RCC 7860 (cell line): ENCODE measurements around the gene CENPQ.

ENCODE experiments used
- DNase-seq: peaks from one replicate; pipeline ENCODE4 v3.0.0-alpha.2; 2015; ENCODE audit warnings: low spot score
- FAIRE-seq: peaks from 2 replicates; lab custom pipeline; 2012; peaks lifted over from hg19 to GRCh38; lab: Jason Lieb, UNC

The CENPQ gene

DNA sequence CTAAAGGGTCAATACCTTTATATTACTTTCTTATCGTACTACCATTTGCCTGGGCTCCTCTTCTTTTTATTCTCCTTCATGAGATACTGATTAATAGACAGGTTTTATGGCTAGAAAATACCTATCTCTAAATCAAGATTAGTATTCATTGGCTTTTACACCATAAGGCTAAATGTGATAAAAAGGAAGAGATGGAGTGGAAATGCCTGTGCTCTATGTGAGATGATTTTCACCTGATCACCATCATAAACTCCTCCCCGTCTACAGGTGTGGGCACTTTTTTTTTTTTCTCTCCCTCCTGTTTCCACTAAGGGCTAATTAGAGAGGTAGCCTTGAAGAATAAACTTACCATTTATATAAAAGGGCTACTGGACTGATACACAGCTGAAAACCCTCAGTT, 36.5 kb downstream of the CENPQ start, which contains the start of gene GLYATL3:
Gene GLYATL3, plus strand, starts transcription at position 301 of the 400 bp plus-strand sequence. CDS start 12,068 bp downstream, outside the sequence.
- no peak for FAIRE-seq
- no peak for DNase-seq

DNA sequence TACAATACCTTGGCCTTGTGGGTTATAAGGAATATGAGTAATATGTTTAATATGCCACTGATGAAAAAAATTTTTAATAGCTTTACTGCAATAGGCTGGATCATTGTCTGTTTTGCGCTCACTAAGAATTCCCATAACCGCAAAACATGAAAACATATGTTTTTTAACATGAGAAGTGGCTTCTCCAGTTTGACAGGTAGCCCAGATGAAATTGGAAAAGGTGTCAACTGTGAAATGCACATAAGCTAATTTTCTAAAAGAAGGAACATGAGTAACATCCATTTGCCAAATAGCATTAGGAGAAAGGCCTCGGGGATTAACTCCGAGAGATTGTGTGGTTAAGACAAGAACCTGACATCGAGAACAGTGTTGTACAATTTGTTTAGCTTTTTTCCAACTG, 41.5 kb downstream of the CENPQ start:
- DNase-seq: no peak
- FAIRE-seq: no peak

DNA sequence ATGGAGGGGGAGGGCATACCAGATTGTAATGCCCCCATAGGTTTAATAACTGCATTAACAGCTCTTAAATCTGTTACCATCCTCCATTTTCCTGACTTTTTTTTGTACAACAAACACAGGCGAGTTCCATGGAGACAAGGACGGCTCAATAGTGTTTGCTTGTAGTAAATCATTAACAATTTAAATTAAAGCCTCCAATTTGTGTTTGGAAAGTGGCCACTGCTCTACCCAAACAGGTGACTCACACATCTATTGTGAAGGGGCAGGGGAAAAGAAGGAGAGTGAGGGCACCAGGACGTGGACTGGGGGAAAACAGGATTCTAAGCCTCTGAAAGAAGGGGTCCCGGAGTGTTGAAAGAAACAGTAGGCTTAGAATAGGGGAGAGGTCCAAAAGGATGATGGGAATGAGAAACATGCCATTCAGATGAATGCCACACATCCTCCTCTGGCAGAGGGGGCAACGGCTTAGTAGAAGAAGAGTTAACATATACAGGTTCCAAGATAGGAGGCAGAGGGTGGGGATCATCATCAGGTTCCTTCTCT, 43.5 kb downstream of the CENPQ start:
- FAIRE-seq (no peak), DNase-seq (no peak)

DNA sequence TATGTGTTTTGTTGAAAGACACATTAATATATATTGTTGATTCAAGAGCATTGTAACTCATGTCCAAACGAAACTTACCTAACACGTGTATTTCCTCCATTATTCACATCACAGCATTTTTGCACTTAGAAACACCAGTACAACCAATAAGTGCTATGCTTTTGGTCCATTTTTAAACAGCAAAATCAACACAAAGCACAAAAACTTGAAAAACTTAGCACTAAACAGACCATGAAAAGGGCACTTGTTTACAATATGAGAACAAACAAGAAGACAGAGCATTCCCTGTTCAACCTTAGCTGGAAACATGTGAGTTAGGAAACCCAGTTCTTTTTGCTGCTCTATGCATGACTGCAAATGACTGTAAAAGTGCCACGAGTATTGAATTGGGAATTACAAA, 46.2 kb downstream of the CENPQ start:
- DNase-seq: no peak
- FAIRE-seq: no peak

DNA sequence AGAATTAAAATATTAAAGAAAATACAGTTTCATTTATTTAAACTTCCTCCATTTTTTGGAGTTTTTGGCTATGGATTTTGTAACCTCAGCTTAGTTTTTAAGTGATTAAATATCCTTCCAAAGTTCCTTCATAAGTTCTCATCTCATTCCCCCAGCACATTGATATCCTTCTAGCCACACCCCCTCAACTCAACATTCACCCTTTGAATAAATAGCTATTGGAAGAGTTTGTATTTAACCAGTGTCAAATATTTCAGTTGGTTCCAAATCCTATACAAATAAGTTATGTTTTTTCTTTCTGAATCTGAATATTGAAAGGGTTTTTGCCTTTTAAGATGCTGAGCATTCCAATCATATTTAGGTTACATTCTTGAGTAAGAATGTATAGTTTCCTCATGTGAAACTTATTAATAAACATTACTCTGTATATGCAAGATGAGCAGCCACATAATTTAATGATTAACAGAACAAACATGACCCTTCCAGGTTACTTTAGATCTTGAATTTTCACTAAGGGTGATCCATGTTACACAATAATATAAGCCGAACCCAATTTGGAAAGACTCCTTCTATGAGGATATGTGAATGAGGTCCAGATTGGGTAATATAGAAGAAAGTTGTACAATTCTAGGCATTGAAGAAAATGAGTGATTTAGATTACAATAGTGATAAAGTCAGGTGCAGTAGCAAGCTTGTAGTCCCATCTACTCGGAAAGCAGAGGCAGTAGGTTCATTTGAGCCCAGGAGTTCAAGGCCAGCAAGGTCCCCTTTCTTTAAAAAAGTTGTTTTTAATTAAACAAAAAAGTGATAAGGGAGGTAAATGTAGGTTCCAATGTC, 50.2 kb downstream of the CENPQ start:
- FAIRE-seq (no peak), DNase-seq (no peak)

DNA sequence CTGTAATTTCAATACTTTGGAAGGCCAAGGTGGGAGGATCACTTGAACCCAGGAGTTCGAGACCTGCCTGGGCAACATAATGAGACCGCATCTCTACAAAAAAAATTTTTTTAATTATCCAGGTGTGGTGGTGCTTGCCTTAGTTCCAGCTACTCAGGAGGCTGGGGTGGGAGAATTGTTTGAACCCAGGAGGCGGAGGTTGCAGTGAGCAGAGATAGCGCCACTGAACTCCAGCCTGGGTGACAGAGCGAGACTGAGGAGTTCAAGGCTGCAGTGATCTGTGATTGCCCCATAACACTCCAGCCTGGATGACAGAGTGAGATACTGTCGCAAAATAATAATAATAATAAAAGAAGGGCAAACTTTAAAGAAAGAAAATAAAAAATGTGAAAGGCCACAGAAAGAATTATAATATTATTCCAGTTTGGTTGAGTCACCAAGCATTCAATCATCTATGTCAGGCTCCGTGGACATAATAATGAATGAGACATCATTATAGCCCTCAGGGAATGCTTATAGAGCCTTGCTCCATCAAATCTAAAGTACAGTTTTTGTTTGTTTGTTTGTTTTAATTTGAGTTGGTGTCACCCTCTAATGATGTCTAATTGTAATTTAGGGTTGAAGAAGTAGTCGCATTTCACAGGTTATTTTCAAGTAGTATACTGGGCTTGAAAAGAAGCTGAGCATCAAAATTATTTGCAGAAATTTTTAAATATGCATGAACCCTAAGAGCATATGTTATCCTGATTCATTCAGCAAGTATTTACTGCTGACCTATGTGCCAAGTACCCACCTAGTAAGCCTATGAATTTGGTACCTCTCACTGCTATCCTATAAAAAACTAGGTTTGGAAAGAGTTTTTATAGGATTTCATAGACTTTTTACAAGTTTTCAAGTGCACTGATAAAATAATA, 51.7 kb downstream of the CENPQ start:
- DNase-seq: no peak
- FAIRE-seq: no peak

DNA sequence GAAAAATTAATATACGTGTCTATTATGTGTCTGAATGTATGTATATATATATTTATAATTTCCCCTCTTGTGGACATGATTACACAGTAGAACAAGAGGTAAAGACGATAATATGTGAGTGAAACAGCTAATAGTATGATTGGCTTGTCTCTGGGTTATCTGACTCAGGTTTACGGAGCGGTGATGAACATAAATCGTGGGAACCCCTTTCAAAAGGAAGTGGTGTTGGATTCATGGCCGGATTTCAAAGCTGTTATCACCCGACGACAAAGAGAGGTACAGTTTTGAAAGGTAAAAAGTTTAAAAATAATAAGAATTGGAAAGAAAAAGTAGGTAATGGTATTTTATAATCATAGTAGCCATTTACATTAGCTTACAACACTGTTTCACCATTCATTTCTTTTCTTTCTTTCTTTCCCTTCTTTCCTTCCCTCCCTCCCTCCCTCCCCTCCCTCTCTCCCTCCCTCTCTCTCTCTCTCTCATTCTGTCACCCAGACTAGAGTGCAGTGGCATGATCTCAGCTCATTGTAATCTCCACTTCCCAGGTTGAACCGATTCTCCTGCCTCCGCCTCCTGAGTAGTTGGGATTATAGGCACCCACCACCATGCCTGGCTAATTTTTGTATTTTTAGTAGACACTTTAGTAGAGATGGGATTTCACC, 52.4 kb downstream of the CENPQ start:
- FAIRE-seq: no peak

DNA sequence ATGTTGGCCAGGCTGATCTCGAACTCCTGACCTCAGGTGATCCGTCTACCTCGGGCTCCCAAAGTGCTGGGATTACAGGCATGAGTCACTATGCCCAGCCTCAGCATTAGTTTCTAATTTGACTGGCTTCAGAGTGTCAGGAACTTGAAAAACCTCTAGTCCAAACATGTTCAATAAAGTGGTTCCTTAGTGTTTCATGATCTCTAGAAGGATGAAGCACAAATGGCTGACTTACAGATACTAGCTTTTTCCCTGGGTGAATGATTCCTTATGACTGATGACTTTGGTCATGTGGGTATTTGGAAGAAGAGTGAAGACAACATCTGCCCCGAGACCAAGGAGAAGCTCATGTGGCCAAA, 53.0 kb downstream of the CENPQ start:
- DNase-seq: no peak
- FAIRE-seq: no peak

More for the DNA sequence above, 52.4 kb downstream of the CENPQ start:
- no peak for DNase-seq

DNA sequence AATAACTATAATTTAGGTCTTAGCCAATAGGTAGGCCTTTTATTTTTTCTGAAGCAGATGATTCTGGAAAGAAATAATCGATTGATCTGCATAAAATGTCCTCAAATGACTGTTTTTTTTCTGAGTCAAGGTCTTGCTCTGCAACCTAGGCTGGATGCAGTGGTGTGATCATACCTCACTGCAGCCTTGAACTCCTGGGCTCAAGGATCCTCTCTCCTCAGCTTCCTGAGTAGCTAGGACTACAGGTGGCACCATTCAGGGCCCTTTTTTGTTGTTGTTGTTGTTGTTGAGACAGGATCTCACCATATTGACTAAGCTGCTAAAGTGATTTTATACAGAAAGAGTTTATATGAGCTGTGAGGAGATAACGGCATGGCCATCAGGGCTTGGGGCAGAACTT, 54.7 kb downstream of the CENPQ start:
- FAIRE-seq (no peak), DNase-seq (no peak)

DNA sequence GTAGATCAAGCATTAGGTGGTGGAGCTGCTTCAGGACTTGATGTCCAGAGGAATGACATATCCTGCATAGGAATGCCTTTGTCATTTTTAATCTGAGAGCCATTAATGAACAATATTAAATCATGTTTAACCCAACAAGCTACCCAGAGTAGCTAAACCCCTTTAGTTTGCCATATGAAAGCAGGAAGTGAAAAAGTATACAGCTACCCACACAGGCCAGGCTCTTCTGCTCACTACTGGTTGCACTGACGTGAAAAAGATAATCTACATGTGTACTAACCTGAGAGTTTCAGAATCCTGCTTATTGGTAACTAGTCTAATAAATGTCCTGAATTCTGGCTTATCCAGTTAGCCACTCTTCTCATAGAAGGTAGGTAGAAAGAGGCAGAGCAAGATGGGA, 56.5 kb downstream of the CENPQ start:
- DNase-seq (no peak), FAIRE-seq (no peak)

DNA sequence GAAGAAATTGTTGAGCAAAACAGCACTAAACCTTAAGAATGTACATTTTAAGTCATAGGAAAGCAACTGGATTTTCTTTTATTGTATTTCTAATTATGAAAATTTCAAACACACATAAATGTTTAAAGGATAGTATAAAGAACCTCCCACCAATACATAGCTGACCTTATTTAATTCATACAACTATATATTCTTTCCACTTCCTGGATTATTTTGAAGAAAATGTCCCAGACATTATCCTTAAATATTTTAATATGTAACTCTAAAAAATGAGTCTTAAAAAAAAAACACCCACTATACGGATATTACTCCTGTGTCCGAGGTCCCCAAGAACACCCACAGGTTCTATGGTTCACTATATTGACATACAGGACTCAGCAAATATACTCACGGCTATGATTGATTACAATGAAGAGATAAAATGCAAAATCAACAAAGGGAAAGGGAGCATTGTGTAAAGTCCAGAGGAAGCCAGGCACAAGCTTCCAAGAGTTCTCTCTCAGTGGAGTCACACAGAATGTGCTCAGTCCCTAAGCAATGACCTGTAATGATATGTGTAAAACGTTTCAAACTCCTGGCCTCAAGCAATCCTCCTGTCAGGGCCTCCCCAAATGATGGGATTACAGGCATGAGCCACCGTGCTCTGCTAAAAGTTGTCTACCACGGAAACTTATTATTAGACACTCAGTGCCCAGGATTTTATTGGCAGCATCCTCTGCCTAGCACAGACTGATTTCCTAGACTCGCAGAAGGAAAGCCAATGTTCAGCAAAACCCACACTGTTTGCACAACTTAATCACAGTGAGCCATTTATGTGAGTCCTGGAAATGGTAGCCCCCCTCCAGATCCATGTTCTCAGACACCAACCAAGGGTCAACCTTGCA, 59.8 kb downstream of the CENPQ start:
- DNase-seq (no peak), FAIRE-seq (no peak)

DNA sequence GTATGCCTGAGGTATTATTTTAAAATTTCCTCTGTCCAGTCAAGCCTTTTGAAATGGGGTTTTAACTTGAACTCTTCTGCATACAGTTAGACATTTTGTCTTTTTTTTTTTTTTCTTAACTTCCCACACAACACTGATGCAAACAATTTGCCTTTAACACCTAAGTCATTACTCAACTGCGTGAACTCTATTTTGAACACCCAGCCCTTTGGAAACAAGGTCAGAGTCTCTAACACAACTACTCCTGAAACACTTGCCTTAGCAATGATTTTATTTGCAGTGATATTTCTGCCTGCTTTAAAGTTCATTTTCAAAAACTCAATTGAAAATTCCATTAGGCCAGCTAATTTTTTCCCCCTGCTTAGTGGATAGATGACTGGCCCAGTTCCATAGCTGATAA, 60.7 kb downstream of the CENPQ start:
- DNase-seq (no peak), FAIRE-seq (no peak)

DNA sequence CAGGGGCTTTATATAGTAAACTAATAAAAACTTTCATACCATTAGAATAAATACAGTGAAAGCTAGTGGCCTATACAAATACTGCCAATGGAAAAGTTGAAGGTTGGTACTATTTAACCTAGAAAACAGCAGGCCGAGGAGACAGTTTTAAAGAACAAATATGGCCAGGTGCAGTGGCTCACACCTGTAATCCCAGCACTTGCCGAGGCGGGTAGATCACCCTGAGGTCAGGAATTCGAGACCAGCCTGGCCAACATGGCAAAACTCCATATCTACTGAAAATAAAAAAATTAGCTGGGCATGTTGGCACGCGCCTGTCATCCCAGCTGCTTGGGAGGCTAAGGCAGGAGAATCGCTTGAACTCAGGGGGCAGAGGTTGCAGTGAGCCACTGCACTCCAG, 61.4 kb downstream of the CENPQ start:
- DNase-seq: no peak

DNA sequence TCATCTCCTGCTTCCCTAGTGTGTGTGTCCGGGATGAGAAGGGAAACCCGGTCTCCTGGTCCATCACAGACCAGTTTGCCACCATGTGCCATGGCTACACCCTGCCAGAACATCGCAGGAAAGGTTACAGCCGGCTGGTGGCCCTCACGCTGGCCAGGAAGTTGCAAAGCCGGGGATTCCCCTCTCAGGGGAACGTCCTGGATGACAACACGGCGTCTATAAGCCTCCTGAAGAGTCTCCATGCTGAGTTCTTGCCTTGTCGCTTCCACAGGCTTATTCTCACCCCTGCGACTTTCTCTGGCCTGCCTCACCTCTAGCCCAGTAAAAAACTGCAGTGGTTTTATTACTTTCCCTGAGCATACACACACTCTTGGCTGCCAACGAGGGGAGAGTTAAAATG, 63.4 kb downstream of the CENPQ start:
- no peak for DNase-seq
- FAIRE-seq: no peak

More for the DNA sequence above, 61.4 kb downstream of the CENPQ start:
- no peak for FAIRE-seq

DNA sequence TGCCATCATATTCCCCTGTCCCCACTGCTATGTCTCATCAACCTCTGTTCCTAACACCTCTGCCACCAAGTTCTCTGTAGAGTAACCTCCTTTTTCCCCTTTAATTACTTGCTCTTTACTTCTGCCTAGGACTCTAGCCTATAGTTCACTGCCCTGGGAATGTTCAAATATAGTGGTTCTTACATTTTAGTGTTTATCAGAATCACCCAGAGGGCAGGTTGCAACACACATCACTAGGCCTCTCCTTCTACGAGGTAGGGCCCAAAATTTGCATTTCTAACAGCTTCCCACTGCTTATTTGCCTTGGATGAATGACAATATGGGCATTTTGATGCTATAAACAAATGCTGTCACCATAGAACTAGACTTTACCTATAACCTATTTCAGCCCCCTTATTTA, 64.2 kb downstream of the CENPQ start:
- DNase-seq: no peak
- no peak for FAIRE-seq

DNA sequence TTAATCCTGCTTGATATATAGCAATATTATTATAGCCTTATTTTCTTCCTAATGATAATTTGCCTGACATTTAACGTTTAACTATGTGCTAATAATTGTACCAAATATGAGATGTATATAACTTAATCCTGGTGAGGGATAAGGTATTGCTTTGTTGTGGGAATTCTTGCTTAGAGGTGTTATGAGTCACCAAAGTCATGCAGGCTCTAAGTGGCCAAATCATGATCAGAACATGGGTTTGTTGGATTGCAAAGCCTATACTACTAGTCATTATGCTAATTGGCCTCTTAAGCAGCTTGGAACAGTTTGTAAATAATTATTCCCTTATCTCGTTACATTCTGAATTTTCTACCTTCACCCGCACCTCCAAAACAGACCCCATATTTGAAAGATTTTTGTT, 65.4 kb downstream of the CENPQ start:
- FAIRE-seq (no peak), DNase-seq (no peak)

DNA sequence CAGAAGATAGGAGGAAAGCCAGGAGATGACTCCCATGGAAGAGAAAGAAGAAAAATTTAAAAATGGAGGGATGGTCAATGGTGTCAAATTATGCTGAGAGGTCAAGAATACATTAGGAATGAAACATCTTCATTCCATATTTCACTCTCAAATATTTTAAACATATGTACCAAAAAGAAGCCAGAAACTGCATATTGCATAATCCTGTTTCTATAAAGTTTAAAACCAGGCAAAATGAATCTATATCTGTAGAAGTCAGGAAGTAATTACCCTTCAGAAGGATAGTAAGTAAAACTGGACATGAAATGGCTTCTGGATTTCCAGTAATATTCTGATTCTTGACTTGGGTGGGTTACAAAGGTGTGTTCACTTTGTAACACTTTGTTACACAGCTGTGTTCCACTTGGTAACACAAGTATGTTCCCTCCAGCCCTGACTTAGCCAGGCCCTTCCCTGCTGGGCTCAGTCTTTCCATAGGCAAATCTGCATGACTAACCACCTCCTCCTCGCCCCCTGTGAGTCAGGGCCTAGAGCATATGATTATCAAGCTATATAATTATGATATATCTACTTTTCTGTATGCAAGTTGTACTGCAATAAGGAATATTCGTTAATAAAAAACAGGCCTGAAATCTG, 67.1 kb downstream of the CENPQ start:
- DNase-seq (no peak), FAIRE-seq (no peak)

DNA sequence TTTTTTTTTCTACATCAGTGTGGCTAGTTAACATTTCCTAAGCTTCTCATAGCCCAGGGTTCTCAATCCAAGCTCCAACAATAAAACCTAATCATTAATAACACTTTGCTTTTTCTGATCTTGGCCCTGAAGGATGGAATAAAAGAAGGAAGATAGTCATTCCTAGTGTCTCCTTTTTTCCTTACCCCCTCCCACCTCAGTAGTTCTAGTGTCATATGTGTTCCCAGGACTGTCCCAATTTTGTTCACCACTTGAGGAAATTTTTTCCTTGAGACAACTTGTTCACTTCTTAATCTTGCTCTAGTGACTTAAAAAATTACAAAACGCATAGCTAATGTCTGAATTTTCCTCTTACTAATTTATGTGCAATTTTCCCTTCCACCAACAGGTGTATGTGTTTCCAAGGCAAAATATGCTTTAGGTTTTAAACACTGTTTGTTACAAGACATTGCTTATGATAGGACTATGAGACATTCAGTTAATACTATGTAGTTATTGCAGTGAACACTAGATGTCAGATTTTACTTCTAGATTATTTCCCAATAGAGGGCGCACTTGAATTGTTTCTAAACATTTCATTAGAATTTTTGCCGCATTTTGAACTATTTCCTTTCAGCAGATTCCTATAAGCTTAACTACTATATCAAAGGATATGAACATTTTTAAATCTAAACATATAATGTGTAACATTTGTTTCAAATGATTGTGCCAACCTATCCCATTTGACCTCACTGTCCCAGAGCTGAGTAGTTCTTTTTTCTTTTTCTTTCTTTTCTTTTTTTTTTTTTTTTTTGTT, 68.8 kb downstream of the CENPQ start:
- peak; percentile 87 for FAIRE-seq
- DNase-seq: peak; percentile 57

DNA sequence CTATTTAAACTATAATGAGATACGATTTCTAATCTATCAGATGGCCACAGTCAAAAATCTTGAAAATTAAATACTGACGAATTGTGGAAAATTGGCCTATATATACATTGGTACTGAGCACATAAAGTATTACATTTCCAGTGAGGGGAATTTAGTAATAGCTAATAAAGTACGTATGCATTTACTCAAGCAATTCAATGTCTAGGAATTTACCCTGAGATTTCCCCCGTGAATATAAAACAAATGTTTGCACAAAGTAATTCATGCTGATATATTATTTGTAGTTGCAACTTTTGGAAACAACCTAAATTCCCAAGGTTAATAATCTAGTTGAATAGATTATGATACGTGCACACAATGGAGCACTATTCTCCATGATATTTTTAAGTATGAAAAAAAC, 72.6 kb downstream of the CENPQ start:
- FAIRE-seq: no peak
- no peak for DNase-seq
